Esophagus mucosa (tissue), 1 donor: Measurements from ENCODE around the gene SUSD5. TPM values are rescaled to one million over a fixed set of nuclear protein-coding genes. Genes with fewer than 3 reads are reported as not detected.
"Not testable (repeated sequence)": the region's sequence is repeated elsewhere in the genome, so short reads cannot be mapped to it uniquely, and the experiment has no call there.

ENCODE experiments used
- ATAC-seq: fragments of 200-7000 bp; cut with Tn5 transposase; one replicate; pipeline ENCODE4 v1.9.1; 2020
- total RNA-seq: library from RNA; stranded (reverse); gene quantifications from one replicate; pipeline ENCODE4 v1.2.4, GENCODE V29; 2023
- donor health status: DM: yes; HTN: yes; CAD: no.

The SUSD5 gene
- total RNA-seq, 1 donor from 2014 or later, result 0.08 TPM

DNA sequence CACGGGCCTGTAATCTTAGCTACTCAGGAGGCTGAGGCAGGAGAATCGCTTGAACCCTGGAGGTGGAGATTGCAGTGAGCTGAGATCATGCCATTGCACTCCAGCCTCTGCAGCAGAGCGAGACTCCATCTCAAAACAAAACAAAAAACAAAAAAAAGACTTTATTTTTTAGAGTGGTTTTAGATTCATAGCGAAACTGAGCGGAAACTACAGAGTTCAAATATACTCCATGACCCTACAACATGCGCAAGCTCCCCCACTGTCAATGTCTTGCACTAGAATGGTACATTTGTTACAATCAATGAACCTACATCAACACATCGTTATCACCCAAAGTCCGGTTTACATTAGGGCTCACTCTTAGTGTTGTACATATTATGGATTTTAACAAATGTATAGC is 107.0 kb downstream of the SUSD5 start:
- ATAC-seq, result no peak

DNA sequence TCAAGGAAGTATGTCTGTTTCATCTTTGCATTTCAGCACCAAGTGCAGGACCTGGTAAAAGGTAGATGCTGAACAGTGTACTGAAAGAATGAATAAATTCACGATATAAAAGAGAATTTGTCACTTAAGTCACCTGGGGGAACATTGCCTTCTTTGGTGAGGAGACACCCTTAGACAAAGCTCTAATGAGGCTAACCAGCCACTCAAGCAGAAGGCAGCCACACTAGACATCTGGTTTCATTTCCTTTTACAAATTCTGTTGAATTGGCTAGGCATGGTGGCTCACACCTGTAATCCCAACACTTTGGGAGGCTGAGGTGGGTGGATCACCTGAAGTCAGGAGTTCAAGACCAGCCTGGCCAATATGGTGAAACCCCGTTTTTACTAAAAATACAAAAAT is 111.8 kb downstream of the SUSD5 start:
- not testable (repeated sequence) for ATAC-seq

DNA sequence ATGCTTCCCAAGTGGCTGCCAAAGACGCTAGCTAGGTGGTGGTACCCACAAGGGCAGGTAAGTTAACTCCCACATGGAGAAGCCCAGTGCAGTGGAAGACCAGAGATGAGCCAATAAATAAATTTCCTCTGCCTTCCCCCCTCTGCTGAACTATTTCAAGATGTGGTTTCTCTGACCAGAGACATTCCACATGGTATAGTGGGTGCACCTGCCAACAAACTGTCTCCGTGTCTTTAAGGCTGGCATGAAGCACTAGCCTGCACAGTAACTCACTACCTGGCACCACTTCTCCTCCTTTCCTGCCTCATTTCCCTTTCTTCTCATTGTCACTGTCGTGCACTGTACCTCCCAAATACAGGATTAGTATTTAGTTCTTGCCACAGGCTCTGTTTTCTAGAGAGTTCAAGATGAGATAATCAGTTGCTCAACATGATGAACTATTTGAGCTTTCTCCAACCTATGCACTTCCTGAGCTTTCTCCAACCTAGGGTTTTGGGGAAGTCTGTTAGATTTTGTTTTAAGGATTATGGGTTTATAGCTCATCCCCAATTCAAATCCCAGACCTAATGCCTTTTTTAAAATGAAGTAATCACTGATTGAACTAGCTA is 113.2 kb downstream of the SUSD5 start:
- ATAC-seq, result no peak

DNA sequence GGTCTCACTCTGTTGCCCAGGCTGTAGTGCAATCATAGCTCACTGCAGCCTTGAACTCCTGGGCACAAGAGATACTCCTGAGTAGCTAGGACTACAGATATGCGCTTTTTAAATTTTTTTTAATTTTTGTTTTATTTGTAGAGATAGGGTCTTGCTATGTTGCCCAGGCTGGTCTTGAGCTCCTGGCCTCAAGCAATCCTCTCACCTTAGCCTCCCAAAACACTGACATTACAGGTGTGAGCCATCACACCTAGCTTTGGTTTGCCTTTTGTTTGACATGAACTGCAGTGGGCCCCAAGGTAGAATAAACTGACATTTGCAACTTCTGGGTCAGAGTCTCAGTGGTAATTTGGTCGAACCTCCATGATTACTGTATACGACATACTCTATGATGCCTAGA is 113.8 kb downstream of the SUSD5 start:
- no peak for ATAC-seq

DNA sequence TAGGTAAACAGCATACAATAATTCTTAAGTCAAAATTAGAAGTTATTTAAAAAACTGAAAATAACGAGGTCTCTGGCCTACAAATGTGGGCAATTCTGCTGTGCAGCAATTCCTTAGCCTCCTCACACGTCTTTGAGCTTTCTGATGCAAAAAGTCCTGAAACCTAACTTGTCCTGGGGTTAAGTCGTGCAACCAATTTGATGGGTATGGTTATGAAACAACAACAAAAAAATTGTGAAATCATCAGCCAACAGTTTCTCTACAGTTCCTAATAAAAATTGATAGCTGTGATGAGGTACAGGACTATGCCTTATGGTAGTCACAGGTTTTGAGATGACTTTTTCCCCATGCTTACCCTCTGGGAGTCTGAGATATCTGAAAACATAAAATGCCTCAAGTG is 115.1 kb downstream of the SUSD5 start:
- no peak for ATAC-seq

DNA sequence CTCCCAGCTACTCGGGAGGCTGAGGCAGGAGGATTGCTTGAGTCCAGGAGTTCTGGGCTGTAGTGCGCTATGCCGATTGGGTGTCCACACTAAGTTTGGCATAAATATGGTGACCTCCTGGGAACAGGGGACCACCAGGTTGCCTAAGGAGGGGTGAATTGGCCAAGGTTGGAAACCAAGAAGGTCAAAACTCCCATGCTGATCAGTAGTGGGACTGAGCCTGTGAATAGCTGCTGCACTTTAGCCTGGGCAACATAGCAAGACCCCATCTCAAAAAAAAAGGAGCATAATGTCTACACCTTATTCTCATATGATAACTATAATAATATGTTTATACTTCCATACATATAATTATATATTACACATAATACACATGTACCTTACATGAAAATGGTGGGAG is 115.6 kb downstream of the SUSD5 start:
- ATAC-seq, result no peak

DNA sequence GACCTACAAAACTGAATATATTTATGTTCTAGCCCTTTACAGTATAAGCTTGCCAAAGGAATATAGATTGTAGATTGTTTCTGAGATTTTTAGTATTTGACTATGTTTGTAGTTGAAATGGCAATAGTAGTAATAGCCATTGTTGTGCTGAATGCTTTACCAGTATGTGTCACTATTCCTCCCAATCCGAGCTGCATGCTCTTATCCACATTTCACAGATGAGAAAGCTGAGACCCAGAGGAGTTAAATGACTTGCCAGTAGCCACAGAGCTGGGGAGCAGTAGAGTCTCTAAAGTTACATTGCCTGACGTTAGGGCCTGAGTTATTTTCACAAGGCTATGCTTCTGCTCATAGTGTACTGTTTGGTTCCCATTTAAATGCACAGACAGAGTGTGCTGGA is 118.4 kb downstream of the SUSD5 start:
- ATAC-seq, result no peak

Other genes starting within 250 kb of the SUSD5 start
- 28.8 TPM for gene GLB1, start 121.7 kb downstream of the SUSD5 start, total RNA-seq
- gene TMPPE, start 121.7 kb downstream of the SUSD5 start, total RNA-seq, result 4.8 TPM
- 78.7 TPM for gene CRTAP, start 104.8 kb downstream of the SUSD5 start, total RNA-seq
- 1.7 TPM for gene FBXL2, start 58.6 kb upstream of the SUSD5 start, total RNA-seq
- gene UBP1, start 221.6 kb upstream of the SUSD5 start, total RNA-seq, result 28.6 TPM